HepG2 (cell line): ENCODE results near the gene PCIF1. TPM values are rescaled to one million over a fixed set of nuclear protein-coding genes. Genes with fewer than 3 reads are reported as not detected.

ENCODE experiments used
- AGO2 ChIP-seq: fragments of 200-400 bp; formaldehyde crosslinking; optimal IDR thresholded peaks from 2 replicates; pipeline ENCODE3; 2017; ENCODE audit warnings: mild to moderate bottlenecking, low read depth, low read length, moderate library complexity
- EED ChIP-seq: sonication (generic); formaldehyde crosslinking; IDR thresholded peaks from 2 replicates; pipeline ENCODE4 v1.5.0; 2020; ENCODE audit warnings: mild to moderate bottlenecking, missing genetic modification reagents
- ERF ChIP-seq: IDR thresholded peaks from 2 replicates; pipeline ENCODE4 v1.6.1; 2018; ENCODE audit warnings: missing biosample characterization, missing genetic modification reagents
- EZH2 ChIP-seq: conservative IDR thresholded peaks from 2 replicates; pipeline ENCODE4 v1.6.1; 2012; ENCODE audit warnings: mild to moderate bottlenecking, low read depth, low read length, moderate library complexity
- FOXK1 ChIP-seq: sonication (generic); formaldehyde crosslinking; IDR thresholded peaks from 2 replicates; pipeline ENCODE4 v1.4.0; 2020; ENCODE audit warnings: low read depth, missing genetic modification reagents, borderline replicate concordance
- GATAD2A ChIP-seq: IDR thresholded peaks from 2 replicates; pipeline ENCODE4 v1.6.1; 2016
- GTF3A ChIP-seq: sonication (generic); formaldehyde crosslinking; conservative IDR thresholded peaks from 2 replicates; pipeline ENCODE4 v1.4.0; 2020; ENCODE audit warnings: mild to moderate bottlenecking, missing genetic modification reagents
- HOXA9 ChIP-seq: sonication (generic); formaldehyde crosslinking; IDR thresholded peaks from 2 replicates; pipeline ENCODE4 v1.8.1; 2022; ENCODE audit warnings: missing genetic modification reagents, mild to moderate bottlenecking, moderate library complexity, borderline replicate concordance
- NR2C2 ChIP-seq: sonication (generic); formaldehyde crosslinking; IDR thresholded peaks from 2 replicates; pipeline ENCODE4 v1.4.0; 2020; ENCODE audit warnings: missing genetic modification reagents, mild to moderate bottlenecking, moderate library complexity, borderline replicate concordance
- NR2F2 ChIP-seq: IDR thresholded peaks from 2 replicates; pipeline ENCODE4 v1.6.1; 2012; ENCODE audit warnings: low read depth, inconsistent platforms, borderline replicate concordance
- PTBP1 ChIP-seq: fragments of 200-400 bp; formaldehyde crosslinking; IDR thresholded peaks from 2 replicates; pipeline ENCODE4 v1.6.1; 2018; ENCODE audit warnings: low read length, low read depth; ENCODE audit not compliant: poor library complexity, severe bottlenecking
- SMC3 ChIP-seq: IDR thresholded peaks from 2 replicates; pipeline ENCODE4 v1.6.1; 2011; ENCODE audit warnings: low read length, improper control_type of control experiment
- THAP11 ChIP-seq: IDR thresholded peaks from 2 replicates; pipeline ENCODE4 v1.6.1; 2016; ENCODE audit warnings: missing biosample characterization, missing genetic modification reagents
- ZMYM4 ChIP-seq: sonication (generic); formaldehyde crosslinking; IDR thresholded peaks from 2 replicates; pipeline ENCODE4 v1.8.1; 2023; ENCODE audit warnings: mild to moderate bottlenecking, missing genetic modification reagents
- ZNF331 ChIP-seq: sonication (generic); formaldehyde crosslinking; IDR thresholded peaks from 2 replicates; pipeline ENCODE4 v1.4.0; 2020; ENCODE audit warnings: missing genetic modification reagents
- ZNF430 ChIP-seq: sonication (generic); formaldehyde crosslinking; IDR thresholded peaks from 2 replicates; pipeline ENCODE4 v1.9.0; 2021; ENCODE audit warnings: mild to moderate bottlenecking, missing genetic modification reagents
- ZNF556 ChIP-seq: sonication (generic); formaldehyde crosslinking; IDR thresholded peaks from 2 replicates; pipeline ENCODE4 v1.4.0; 2020; ENCODE audit warnings: mild to moderate bottlenecking, missing genetic modification reagents, borderline replicate concordance
- ZSCAN29 ChIP-seq: sonication (generic); formaldehyde crosslinking; conservative IDR thresholded peaks from 2 replicates; pipeline ENCODE4 v1.4.0; 2020; ENCODE audit warnings: mild to moderate bottlenecking, missing genetic modification reagents
- polyA plus RNA-seq, 8 experiments: library from polyadenylated mRNA; depleted of rRNA in 3 of 8; stranded (reverse) in 7 of 8; unstranded in 1 of 8; fragments of >200 nt; fragmentation: Illumina TruSeq in 4 of 8; extraction: Trizol in 4 of 8; gene quantifications; 2 replicates each; pipeline versions ENCODE4 v1.2.1 to v1.2.3, GENCODE V29; 2011 to 2016; ENCODE audit warnings: low read depth in 4 of 8, missing spikeins in 1 of 8, mixed read lengths in 1 of 8; ENCODE audit not compliant: insufficient read depth in 1 of 8
- total RNA-seq, 5 experiments: library from RNA; depleted of rRNA; stranded (reverse); fragments of >200 nt; fragmentation: Illumina TruSeq; extraction: Trizol; gene quantifications; 2 replicates each; pipeline ENCODE4 v1.2.3, GENCODE V29; 2016; ENCODE audit warnings: low read depth in 1 of 5
- TF ChIP-seq, protein P1 (sequence below): IDR thresholded peaks from 2 replicates; pipeline ENCODE4 v1.6.1; 2016
- TF ChIP-seq, protein P2 (sequence below): sonication (generic); formaldehyde crosslinking; IDR thresholded peaks from 2 replicates; pipeline ENCODE4 v1.4.0; 2020; ENCODE audit warnings: missing genetic modification reagents, low read depth, mild to moderate bottlenecking, borderline replicate concordance
- TF ChIP-seq, protein P3 (sequence below): sonication (generic); formaldehyde crosslinking; IDR thresholded peaks from 2 replicates; pipeline ENCODE4 v1.4.0; 2020; ENCODE audit warnings: mild to moderate bottlenecking, low read depth, missing genetic modification reagents
- TF ChIP-seq, protein P4 (sequence below): sonication (generic); formaldehyde crosslinking; IDR thresholded peaks from 2 replicates; pipeline ENCODE4 v1.4.0; 2020; ENCODE audit warnings: missing genetic modification reagents

The PCIF1 gene
- total and polyA plus RNA-seq, 2 of the 13 experiments (the other 11 are each of a cell fraction or from before 2014, with no cell fraction given): 20.9 to 24.4 TPM

DNA sequence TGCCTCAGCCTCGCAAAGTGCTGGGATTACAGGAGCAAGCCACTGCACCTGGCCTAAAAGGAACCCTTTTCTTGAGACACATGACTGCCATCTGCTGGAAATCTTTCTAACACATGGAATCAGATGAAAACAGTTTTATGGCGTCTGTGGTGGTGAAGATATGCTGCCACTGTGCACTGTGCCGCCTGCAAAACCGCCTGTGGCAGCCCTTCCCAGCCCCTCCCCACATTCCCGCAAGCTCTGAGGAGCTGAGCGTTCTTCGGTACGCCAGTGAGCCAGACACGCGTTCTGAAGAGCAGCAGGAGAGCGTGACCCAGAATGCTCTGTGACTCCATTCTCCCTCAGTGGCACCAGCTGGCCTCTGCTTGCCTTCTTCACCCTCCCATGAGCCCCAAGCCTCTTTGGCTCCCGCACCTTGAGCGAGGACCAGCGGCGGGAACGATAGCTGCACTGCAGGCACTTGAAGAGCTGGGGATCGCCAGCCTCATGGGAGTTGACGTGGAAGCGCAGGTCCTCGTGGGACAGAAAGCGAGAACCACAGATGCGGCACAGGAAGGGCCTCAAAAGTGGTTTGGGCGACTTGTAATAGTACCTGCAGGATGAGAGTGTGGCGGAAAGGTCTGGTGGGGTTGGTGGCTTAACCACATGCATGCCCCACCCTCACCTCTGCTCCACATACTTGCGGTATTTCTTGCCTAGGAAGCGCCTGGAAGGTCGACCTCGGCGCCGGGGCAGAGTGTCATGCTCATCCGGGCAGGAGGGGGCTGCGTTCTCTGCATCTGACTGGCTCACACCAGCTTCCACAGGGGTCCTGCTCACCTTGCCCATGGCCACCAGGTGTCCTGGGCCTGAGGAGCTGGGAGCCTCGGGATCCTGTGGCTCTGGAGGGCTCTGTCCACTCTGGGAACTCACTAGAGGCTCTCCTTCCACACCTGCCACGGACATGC, 28.8 kb downstream of the PCIF1 start (continued):
- TF ChIP-seq, protein P1, sequence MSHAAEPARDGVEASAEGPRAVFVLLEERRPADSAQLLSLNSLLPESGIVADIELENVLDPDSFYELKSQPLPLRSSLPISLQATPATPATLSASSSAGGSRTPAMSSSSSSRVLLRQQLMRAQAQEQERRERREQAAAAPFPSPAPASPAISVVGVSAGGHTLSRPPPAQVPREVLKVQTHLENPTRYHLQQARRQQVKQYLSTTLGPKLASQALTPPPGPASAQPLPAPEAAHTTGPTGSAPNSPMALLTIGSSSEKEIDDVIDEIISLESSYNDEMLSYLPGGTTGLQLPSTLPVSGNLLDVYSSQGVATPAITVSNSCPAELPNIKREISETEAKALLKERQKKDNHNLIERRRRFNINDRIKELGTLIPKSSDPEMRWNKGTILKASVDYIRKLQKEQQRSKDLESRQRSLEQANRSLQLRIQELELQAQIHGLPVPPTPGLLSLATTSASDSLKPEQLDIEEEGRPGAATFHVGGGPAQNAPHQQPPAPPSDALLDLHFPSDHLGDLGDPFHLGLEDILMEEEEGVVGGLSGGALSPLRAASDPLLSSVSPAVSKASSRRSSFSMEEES: peak; percentile 27; the same call in 1 of the 2 replicates
- TF ChIP-seq NR2F2 (no peak), ZNF331 (CRISPR knock-in tag) (0 out of 2 replicates have a peak, but pooled peaks have one; percentile 9), PTBP1 (peak; percentile 69), ZMYM4 (CRISPR knock-in tag) (no peak), AGO2 (peak; percentile 62), GTF3A (CRISPR knock-in tag) (0 out of 2 replicates have a peak, but pooled peaks have one; percentile 43), ZNF430 (CRISPR knock-in tag) (0 out of 2 replicates have a peak, but pooled peaks have one; percentile 26), HOXA9 (CRISPR knock-in tag) (no peak), ERF (0 out of 2 replicates have a peak, but pooled peaks have one; percentile 54), SMC3 (peak; percentile 86), NR2C2 (CRISPR knock-in tag) (0 out of 2 replicates have a peak, but pooled peaks have one; percentile 20), EED (CRISPR knock-in tag) (peak; percentile 50; the same call in 1 of the 2 replicates), EZH2 (no peak), ZSCAN29 (CRISPR knock-in tag) (0 out of 2 replicates have a peak, but pooled peaks have one; percentile 58), ZNF556 (CRISPR knock-in tag) (0 out of 2 replicates have a peak, but pooled peaks have one; percentile 43), THAP11 (0 out of 2 replicates have a peak, but pooled peaks have one; percentile 26), FOXK1 (CRISPR knock-in tag) (peak; percentile 15; the same call in 1 of the 2 replicates), GATAD2A (CRISPR knock-in tag) (0 out of 2 replicates have a peak, but pooled peaks have one; percentile 24)
- TF ChIP-seq, protein P2, sequence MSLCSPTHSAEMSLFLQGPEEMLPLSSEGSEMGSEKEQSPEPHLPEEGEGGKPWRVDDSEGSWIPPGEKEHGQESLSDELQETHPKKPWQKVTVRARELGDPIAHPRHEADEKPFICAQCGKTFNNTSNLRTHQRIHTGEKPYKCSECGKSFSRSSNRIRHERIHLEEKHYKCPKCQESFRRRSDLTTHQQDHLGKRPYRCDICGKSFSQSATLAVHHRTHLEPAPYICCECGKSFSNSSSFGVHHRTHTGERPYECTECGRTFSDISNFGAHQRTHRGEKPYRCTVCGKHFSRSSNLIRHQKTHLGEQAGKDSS: 0 out of 2 replicates have a peak, but pooled peaks have one; percentile 68
- TF ChIP-seq, protein P3, sequence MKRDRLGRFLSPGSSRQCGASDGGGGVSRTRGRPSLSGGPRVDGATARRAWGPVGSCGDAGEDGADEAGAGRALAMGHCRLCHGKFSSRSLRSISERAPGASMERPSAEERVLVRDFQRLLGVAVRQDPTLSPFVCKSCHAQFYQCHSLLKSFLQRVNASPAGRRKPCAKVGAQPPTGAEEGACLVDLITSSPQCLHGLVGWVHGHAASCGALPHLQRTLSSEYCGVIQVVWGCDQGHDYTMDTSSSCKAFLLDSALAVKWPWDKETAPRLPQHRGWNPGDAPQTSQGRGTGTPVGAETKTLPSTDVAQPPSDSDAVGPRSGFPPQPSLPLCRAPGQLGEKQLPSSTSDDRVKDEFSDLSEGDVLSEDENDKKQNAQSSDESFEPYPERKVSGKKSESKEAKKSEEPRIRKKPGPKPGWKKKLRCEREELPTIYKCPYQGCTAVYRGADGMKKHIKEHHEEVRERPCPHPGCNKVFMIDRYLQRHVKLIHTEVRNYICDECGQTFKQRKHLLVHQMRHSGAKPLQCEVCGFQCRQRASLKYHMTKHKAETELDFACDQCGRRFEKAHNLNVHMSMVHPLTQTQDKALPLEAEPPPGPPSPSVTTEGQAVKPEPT (CRISPR knock-in tag): 0 out of 2 replicates have a peak, but pooled peaks have one; percentile 33
- TF ChIP-seq, protein P4, sequence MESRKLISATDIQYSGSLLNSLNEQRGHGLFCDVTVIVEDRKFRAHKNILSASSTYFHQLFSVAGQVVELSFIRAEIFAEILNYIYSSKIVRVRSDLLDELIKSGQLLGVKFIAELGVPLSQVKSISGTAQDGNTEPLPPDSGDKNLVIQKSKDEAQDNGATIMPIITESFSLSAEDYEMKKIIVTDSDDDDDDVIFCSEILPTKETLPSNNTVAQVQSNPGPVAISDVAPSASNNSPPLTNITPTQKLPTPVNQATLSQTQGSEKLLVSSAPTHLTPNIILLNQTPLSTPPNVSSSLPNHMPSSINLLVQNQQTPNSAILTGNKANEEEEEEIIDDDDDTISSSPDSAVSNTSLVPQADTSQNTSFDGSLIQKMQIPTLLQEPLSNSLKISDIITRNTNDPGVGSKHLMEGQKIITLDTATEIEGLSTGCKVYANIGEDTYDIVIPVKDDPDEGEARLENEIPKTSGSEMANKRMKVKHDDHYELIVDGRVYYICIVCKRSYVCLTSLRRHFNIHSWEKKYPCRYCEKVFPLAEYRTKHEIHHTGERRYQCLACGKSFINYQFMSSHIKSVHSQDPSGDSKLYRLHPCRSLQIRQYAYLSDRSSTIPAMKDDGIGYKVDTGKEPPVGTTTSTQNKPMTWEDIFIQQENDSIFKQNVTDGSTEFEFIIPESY (CRISPR knock-in tag): peak; percentile 76; the same call in 1 of the 2 replicates
